ENCODE data around the gene ATP1B3.
"Not testable (repeated sequence)": the region's sequence is repeated elsewhere in the genome, so short reads cannot be mapped to it uniquely, and the experiment has no call there.

- not testable (repeated sequence) for TF ChIP-seq MXI1 (conservative IDR thresholded peaks at IDR 0.05; ENCODE audit: poor library complexity, severe bottlenecking); EP300 (conservative IDR thresholded peaks at IDR 0.05; ENCODE audit: poor library complexity, severe bottlenecking); CTCF (IDR thresholded peaks at IDR 0.05; ENCODE audit: poor library complexity, severe bottlenecking); POLR2AphosphoS5 (IDR thresholded peaks at IDR 0.05); SMC3 (conservative IDR thresholded peaks at IDR 0.05; ENCODE audit: poor library complexity); RAD21 (conservative IDR thresholded peaks at IDR 0.05); TAF1 (IDR thresholded peaks at IDR 0.05; ENCODE audit: low read depth); EZH2 (IDR thresholded peaks at IDR 0.05; ENCODE audit: borderline replicate concordance, insufficient read depth, low read length, poor library complexity, severe bottlenecking); REST (IDR thresholded peaks at IDR 0.05; ENCODE audit: borderline replicate concordance)
These were observed 33.5 kb downstream of the ATP1B3 start for GRCh38 chr3:141909986-141910385.

Measured in neural cell (in vitro differentiated cells).